Right lobe of liver (tissue), 6 donors: ENCODE data around the gene TOR1AIP1. TPM values are rescaled to one million over a fixed set of nuclear protein-coding genes. Genes with fewer than 3 reads are reported as not detected.
A peak's percentile ranks its signal among the peaks of the same experiment; 100 is the strongest.

ENCODE experiments used
- ATAC-seq, 4 donors: fragments of 200-7000 bp; cut with Tn5 transposase; one replicate each; pipeline ENCODE4 v1.9.1; 2020; ENCODE audit warnings: mild to moderate bottlenecking in 4 of 4, moderate library complexity in 4 of 4
- DNase-seq, 3 donors: peaks; one replicate each; pipeline ENCODE4 v3.0.0-alpha.2; 2020
- H3K27ac ChIP-seq, 3 donors: fragments of 200-600 bp; one replicate each; pipeline ENCODE4 v1.8.0; 2022
- H3K27me3 ChIP-seq, 2 donors: fragments of 200-600 bp; one replicate each; pipeline ENCODE4 v1.8.0; 2022
- H3K36me3 ChIP-seq, 4 donors: fragments of 200-600 bp; sonication (generic) in 1 of 4; one replicate each; pipeline versions ENCODE4 v1.5.1 to v1.8.0; 2017 to 2022; ENCODE audit warnings: control low read depth in 1 of 4
- H3K4me1 ChIP-seq, 4 donors: fragments of 200-600 bp; sonication (generic) in 1 of 4; one replicate each; pipeline versions ENCODE4 v1.5.1 to v1.8.0; 2017 to 2022; ENCODE audit warnings: control low read depth in 1 of 4
- H3K4me3 ChIP-seq, 3 donors: fragments of 200-600 bp; one replicate each; pipeline ENCODE4 v1.8.0; 2022
- H3K9me3 ChIP-seq, 4 donors: fragments of 200-600 bp; sonication (generic) in 1 of 4; one replicate each; pipeline versions ENCODE4 v1.5.1 to v1.8.0; 2017 to 2022; ENCODE audit warnings: control low read depth in 1 of 4
- CTCF ChIP-seq, 4 donors: fragments of 200-600 bp in 3 of 4; fragments of 450-650 bp in 1 of 4; IDR thresholded peaks; one replicate each; pipeline versions ENCODE4 v1.5.1 to v1.8.0; 2016 to 2022; ENCODE audit warnings: antibody characterized with exemption in 4 of 4, mild to moderate bottlenecking in 2 of 4
- POLR2A ChIP-seq: fragments of 450-650 bp; IDR thresholded peaks from one replicate; pipeline ENCODE4 v1.6.1; 2017; ENCODE audit warnings: antibody characterized with exemption, mild to moderate bottlenecking
- WGBS: methylation state at CpG from one replicate; pipeline ENCODE4 v1.1.6; 2018; ENCODE audit warnings: low coverage, low lambda C conversion rate; ENCODE audit not compliant: insufficient coverage; ENCODE audit errors: missing lambda C conversion rate; 5-methylcytosine and 5-hydroxymethylcytosine counted together
- intact Hi-C, 2 donors: fragments of 100-400 bp; cut with DNase I; formaldehyde crosslinking; loops; one replicate each; pipeline versions ENCODE4 v1.11.2 to v1.14.1; 2022
- total RNA-seq, 6 experiments: library from RNA; depleted of rRNA in 2 of 6; stranded (reverse); fragments of >200 nt in 2 of 6; fragmentation: NEBNext Ultra II Directional in 3 of 6; extraction: Animal tissue kit (Norgen Biotek cat#: 25700) in 3 of 6; gene quantifications; one replicate each; pipeline versions ENCODE4 v1.1.0 to v1.2.4, GENCODE V29; 2016 to 2023
- donor health status: DM: no; HTN: yes; CAD: no.
- donor health status: DM: no; HTN: no; CAD: no.
- donor health status: DM: no; HTN: no; CAD: no.
- donor health status: DM: no; HTN: yes; CAD: no.
- donor health status: DM: no; HTN: yes; CAD: no.

Gene TOR1AIP1
- total RNA-seq, 6 experiments from 2014 or later: 18.0 to 31.2 (median 23.0) TPM

DNA sequence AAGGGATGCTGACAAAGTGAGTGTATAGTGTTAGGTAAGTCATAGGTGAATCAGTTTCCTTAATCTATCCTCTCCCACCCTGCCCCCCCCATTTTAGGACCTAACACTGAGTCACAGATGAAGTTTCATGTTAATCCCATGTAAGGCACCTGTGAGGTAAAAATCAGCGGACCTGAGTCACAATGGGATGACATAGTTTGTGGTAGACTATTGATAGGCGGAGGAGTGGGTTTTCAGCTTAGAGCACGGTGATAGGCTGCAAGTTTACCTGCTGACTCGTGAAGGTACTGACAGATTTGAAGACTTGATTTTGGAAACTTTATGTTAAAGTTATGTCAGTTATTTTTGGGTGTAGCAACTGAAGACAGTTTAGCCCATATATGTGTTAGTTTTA lies 1.7 kb downstream of the TOR1AIP1 start:
- WGBS: 19% methylated on average over 4 of the region's 4 CpGs
- Histone ChIP-seq H3K9me3 (no peaks in the 10 kb centered on the region), H3K4me1 (peaks cover 0 to 46% (median 5%) of the 10 kb centered on the region in 4 donors), H3K27ac (peak overlapping the region in 2 of 3 donors; percentile 99), H3K36me3 (peaks cover 0 to 29% (median 4%) of the 10 kb centered on the region in 4 donors), H3K27me3 (no peaks in the 10 kb centered on the region), H3K4me3 (peak overlapping the region; percentile 62 to 80 (median 77))
- ATAC-seq (no peak), DNase-seq (no peak)
- intact Hi-C loops: no loop called here
- TF ChIP-seq POLR2A (no peak), CTCF (IDR thresholded peaks at IDR 0.05) (no peak)

DNA sequence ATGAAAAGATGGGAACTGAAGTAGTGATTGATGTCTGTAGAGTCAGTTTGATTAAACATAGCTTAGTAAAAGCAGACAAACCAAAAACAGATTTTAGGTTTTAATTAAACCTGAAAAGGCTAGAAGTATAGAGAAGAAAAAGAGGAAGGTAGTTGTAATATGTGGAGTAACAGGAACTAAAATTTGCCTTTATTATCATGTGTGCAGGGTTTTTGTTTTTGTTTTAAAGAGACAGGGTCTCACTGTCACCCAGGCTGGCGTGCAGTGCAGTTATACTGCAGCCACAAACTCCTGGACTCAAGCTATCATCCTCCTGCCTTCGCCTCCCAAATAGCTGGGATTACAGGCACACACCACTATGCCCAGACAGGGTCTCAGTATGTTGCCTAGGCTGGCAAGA lies 6.0 kb downstream of the TOR1AIP1 start:
- Histone ChIP-seq H3K36me3 (peaks cover 0 to 65% (median 16%) of the 10 kb centered on the region in 4 donors), H3K9me3 (no peaks in the 10 kb centered on the region), H3K27ac (no peak overlapping the region), H3K4me3 (no peak overlapping the region), H3K4me1 (peaks cover 0 to 31% (median 2%) of the 10 kb centered on the region in 4 donors), H3K27me3 (no peaks in the 10 kb centered on the region)
- DNase-seq (no peak), ATAC-seq (peak in 1 of 4 donors; percentile 33)
- intact Hi-C loops: no loop called here
- WGBS: 60% methylated on average over 2 of the region's 2 CpGs
- no peak for TF ChIP-seq POLR2A
- no peak for TF ChIP-seq CTCF (IDR thresholded peaks at IDR 0.05)

GRCh38 chr1:179889589-179889988 lies 7.5 kb downstream of the TOR1AIP1 start:
- 86% methylated on average over 4 of the region's 4 CpGs for WGBS
- intact Hi-C loops: no loop called here
- no peak for ATAC-seq

DNA sequence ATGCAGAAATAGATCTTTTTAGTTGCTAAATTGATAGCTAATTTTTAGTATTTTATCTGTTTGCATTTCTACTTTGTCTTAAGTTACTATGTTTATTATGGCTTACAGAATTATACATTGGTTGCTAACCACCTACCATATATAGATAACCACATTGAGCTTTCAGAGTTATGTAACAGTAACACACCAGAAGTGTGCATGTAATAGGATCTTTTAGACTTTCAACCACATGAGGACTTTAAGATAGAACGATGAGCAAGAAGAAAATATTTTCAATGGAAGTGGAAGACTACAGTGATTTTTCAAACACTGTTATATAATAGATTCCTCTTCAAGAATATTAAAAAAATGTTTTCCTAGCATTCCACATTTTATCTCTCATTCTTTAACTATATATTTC lies 28.8 kb downstream of the TOR1AIP1 start:
- no peak for ATAC-seq
- Histone ChIP-seq H3K27me3 (no peaks in the 10 kb centered on the region), H3K4me1 (no peaks in the 10 kb centered on the region), H3K36me3 (peaks cover 6 to 75% (median 25%) of the 10 kb centered on the region in 4 donors), H3K27ac (no peak overlapping the region), H3K4me3 (no peak overlapping the region), H3K9me3 (no peaks in the 10 kb centered on the region)
- no peak for TF ChIP-seq CTCF (IDR thresholded peaks at IDR 0.05)
- no peak for TF ChIP-seq POLR2A
- WGBS: 71% methylated on average over 1 of the region's 1 CpG
- DNase-seq: no peak
- intact Hi-C loops: no loop called here

More at GRCh38 chr1:179889589-179889988, 7.5 kb downstream of the TOR1AIP1 start:
- Histone ChIP-seq H3K9me3 (no peaks in the 10 kb centered on the region), H3K36me3 (peaks cover 0 to 69% (median 16%) of the 10 kb centered on the region in 4 donors), H3K27ac (no peak overlapping the region), H3K27me3 (no peaks in the 10 kb centered on the region), H3K4me1 (peaks cover 0 to 19% (median 0%) of the 10 kb centered on the region in 4 donors), H3K4me3 (no peak overlapping the region)
- no peak for DNase-seq
- TF ChIP-seq CTCF (IDR thresholded peaks at IDR 0.05): no peak
- no peak for TF ChIP-seq POLR2A

GRCh38 chr1:179911812-179912211 lies 29.7 kb downstream of the TOR1AIP1 start:
- ATAC-seq (no peak), DNase-seq (no peak)
- Histone ChIP-seq H3K27ac (no peak overlapping the region), H3K36me3 (peaks cover 6 to 76% (median 24%) of the 10 kb centered on the region in 4 donors), H3K4me3 (no peak overlapping the region), H3K4me1 (no peaks in the 10 kb centered on the region), H3K9me3 (no peaks in the 10 kb centered on the region), H3K27me3 (no peaks in the 10 kb centered on the region)
- WGBS: 96% methylated on average over 3 of the region's 3 CpGs
- no peak for TF ChIP-seq POLR2A
- no peak for TF ChIP-seq CTCF (IDR thresholded peaks at IDR 0.05)
- intact Hi-C loops: no loop called here
